MCF 10A (cell line): ENCODE data around the gene SCN4B. TPM values are rescaled to one million over a fixed set of nuclear protein-coding genes. Genes with fewer than 3 reads are reported as not detected.

Experiments used
- BruUV-seq: library from RNA; stranded (reverse); fragments of 400-500 nt; replicated peaks from 2 replicates; lab custom pipeline; 2021; lab: Mats Ljungman, UMichigan
- CTCF ChIA-PET: fragments of 300-600 bp; sonication (Branson Sonifier 250); formaldehyde crosslinking; extraction: SDS; loops from one replicate; lab custom pipeline; 2021; ENCODE audit warnings: antibody characterized with exemption, inconsistent platforms; lab: Yijun Ruan, JAX
- POLR2A ChIA-PET: fragments of 300-600, 350-650 bp; sonication (Branson Sonifier 250); formaldehyde crosslinking; extraction: SDS; loops from one replicate; lab custom pipeline; 2020; ENCODE audit warnings: antibody characterized with exemption, inconsistent platforms; lab: Yijun Ruan, JAX
- DNase-seq: peaks from one replicate; pipeline ENCODE4 v3.0.0-alpha.2; 2018; ENCODE audit not compliant: unreplicated experiment
- H3K27ac Mint-ChIP-seq: one replicate; pipeline ENCODE4 v1.8.0; 2022; ENCODE audit warnings: mild to moderate bottlenecking, low read depth, mixed read lengths; ENCODE audit not compliant: unreplicated experiment
- H3K27me3 Mint-ChIP-seq: one replicate; pipeline ENCODE4 v1.8.0; 2022; ENCODE audit warnings: mixed read lengths; ENCODE audit not compliant: insufficient read depth, unreplicated experiment
- H3K36me3 Mint-ChIP-seq: one replicate; pipeline ENCODE4 v1.8.0; 2022; ENCODE audit warnings: mild to moderate bottlenecking, moderate library complexity, mixed read lengths; ENCODE audit not compliant: insufficient read depth, unreplicated experiment
- H3K4me1 Mint-ChIP-seq: one replicate; pipeline ENCODE4 v1.8.0; 2022; ENCODE audit warnings: mixed read lengths; ENCODE audit not compliant: insufficient read depth, unreplicated experiment
- H3K4me3 Mint-ChIP-seq: one replicate; pipeline ENCODE4 v1.8.0; 2022; ENCODE audit warnings: mild to moderate bottlenecking, moderate library complexity, mixed read lengths; ENCODE audit not compliant: unreplicated experiment
- H3K9me3 Mint-ChIP-seq: one replicate; pipeline ENCODE4 v1.8.0; 2022; ENCODE audit warnings: mixed read lengths; ENCODE audit not compliant: unreplicated experiment
- CTCF ChIP-seq: fragments of 200-600 bp; IDR thresholded peaks from one replicate; pipeline ENCODE4 v1.8.0; 2022; ENCODE audit warnings: antibody characterized with exemption, mild to moderate bottlenecking; ENCODE audit not compliant: unreplicated experiment
- intact Hi-C: fragments of 100-400 bp; cut with micrococcal nuclease; formaldehyde crosslinking; loops from 2 replicates; pipeline ENCODE4 v1.14.1; 2022
- total RNA-seq: library from RNA; stranded (reverse); gene quantifications from 2 replicates; pipeline ENCODE4 v1.2.3, GENCODE V29; 2022

The SCN4B gene
- total RNA-seq, 1 experiment from 2014 or later, result not detected

DNA sequence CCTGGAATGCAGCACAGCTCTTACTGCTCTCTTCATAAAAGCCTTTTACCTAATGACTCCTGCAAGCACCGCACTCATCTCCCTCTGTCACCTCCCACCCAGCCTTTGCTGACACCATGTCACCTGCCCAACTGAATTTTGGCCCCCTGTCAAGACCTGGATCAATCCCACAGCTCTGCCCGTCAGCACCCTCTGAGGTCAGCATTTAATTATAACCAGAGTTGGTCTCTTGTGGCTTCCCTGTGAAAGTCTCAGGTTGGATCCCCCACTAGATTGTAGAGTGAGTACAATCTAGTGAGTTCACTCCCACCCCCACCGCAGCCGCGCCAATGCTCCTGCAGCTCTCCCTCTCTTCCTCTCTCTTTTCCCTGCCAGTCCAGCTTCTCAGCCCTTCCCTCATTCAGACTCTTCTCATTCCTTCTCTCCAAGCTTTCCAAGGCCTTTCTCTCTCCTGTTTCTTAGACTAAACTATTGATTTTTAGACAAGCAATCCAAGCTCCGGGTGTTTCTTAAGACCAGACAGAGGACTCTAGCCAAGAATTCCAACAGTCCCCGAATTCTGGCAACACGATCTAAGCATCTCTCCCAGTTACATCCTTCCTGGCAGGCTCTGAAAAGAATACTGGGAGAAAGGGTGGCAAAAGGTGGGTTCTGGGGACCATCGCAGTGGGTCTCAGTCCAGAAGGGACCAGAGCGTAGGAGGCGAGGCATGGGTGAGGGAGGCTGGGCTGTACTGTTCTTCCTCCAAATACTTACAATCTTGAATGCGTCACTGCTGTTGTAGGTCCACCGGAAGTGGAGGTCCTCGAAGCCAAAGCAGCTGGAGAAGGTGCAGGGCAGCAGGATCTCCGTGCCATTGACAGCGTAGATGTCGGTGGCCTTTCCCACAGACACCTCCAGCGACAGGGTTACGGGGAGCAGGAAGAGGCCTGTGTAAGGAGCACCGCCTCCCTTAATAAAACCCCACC, 8.0 kb downstream of the SCN4B start:
- H3K9me3 Mint-ChIP-seq, result no peaks in the 10 kb centered on the region
- H3K36me3 Mint-ChIP-seq, result no peaks in the 10 kb centered on the region
- TF ChIP-seq CTCF, result no peak
- BruUV-seq, result no TSS peak
- peaks cover 15% of the 10 kb centered on the region for H3K4me1 Mint-ChIP-seq
- H3K27me3 Mint-ChIP-seq, result peaks cover 25% of the 10 kb centered on the region
- H3K4me3 Mint-ChIP-seq, result peak overlapping the region; percentile 74
- ChIA-PET CTCF (interaction anchor here (0.6 to 4.5 kb wide), 21 partner anchors 10 to 435 kb away, joined by 3 to 66 read pairs (median 4); no protein-coding TSS in a partner anchor), POLR2A (interaction anchor here (0.6 to 0.7 kb wide), 2 partner anchors 123 to 215 kb away, joined by 3 read pairs; partner anchors contain the start of gene UBE4A)
- H3K27ac Mint-ChIP-seq, result no peak overlapping the region
- intact Hi-C loops, result loop anchor here (1.0 to 5.0 kb wide), 7 partner anchors 27 to 513 kb away; partner anchors contain the start of gene IFT46
- DNase-seq, result no peak

GRCh38 chr11:118143661-118144185, 8.9 kb downstream of the SCN4B start:
- Mint-ChIP-seq H3K4me1 (peaks cover 15% of the 10 kb centered on the region), H3K27me3 (peaks cover 34% of the 10 kb centered on the region), H3K4me3 (no peak overlapping the region), H3K27ac (no peak overlapping the region), H3K36me3 (no peaks in the 10 kb centered on the region), H3K9me3 (no peaks in the 10 kb centered on the region)
- no peak for DNase-seq
- intact Hi-C loops, result loop anchor here (5.0 kb wide), 1 partner anchor 344 kb away; no protein-coding TSS in a partner anchor
- POLR2A ChIA-PET, result interaction anchor here (0.7 to 1.6 kb wide), 3 partner anchors 108 to 148 kb away, joined by 3 read pairs; partner anchors contain the start of gene MPZL3
- CTCF ChIA-PET, result interaction anchor here (0.6 to 4.5 kb wide), 9 partner anchors 10 to 211 kb away, joined by 3 to 66 read pairs (median 5); no protein-coding TSS in a partner anchor
- no peak for TF ChIP-seq CTCF
- no TSS peak for BruUV-seq

DNA sequence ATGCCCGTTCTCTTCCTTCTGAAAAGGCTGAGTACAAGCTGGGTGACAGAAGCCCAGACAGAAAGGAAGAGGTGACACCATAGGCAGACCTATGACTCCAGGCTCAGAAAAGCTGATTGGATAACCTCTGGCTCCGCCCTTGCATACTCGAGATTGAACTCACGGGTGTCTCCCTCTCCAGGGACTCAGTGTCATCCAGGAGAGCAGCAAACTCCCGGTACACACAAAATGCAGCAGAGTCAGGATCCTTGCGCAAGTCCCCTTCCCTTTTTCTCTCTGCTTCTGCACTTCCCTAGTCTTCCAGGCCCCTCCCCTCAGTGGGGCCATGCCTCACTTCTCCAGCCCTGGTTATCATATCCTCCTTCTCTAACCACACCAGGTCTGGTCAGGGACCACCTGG, 9.8 kb downstream of the SCN4B start:
- intact Hi-C loops, result loop anchor here (5.0 kb wide), 1 partner anchor 344 kb away; no protein-coding TSS in a partner anchor
- no TSS peak for BruUV-seq
- Mint-ChIP-seq H3K27me3 (peaks cover 43% of the 10 kb centered on the region), H3K9me3 (no peaks in the 10 kb centered on the region), H3K36me3 (no peaks in the 10 kb centered on the region), H3K27ac (no peak overlapping the region), H3K4me3 (no peak overlapping the region), H3K4me1 (peaks cover 15% of the 10 kb centered on the region)
- peak; percentile 18 for DNase-seq
- CTCF ChIA-PET, result interaction anchor here (0.5 to 4.5 kb wide), 8 partner anchors 19 to 534 kb away, joined by 3 to 66 read pairs (median 4); no protein-coding TSS in a partner anchor
- no peak for TF ChIP-seq CTCF
- POLR2A ChIA-PET, result interaction anchor here (0.9 to 1.6 kb wide), 3 partner anchors 33 to 149 kb away, joined by 3 read pairs; partner anchors contain the start of genes MPZL3 and SCN2B
